HG03039 (cell line): Measurements from ENCODE around the gene OR2F1.
"Not testable (repeated sequence)": the region's sequence is repeated elsewhere in the genome, so short reads cannot be mapped to it uniquely, and the experiment has no call there.

ENCODE experiments used
- ATAC-seq: cut with Tn5 transposase; IDR thresholded peaks from one replicate; pipeline ENCODE4 v1.9.1; 2021; ENCODE audit warnings: mild to moderate bottlenecking, moderate library complexity; ENCODE audit not compliant: unreplicated experiment

Gene OR2F1

GRCh38 chr7:144006029-144006691 is 51.5 kb downstream of the OR2F1 start:
- ATAC-seq = no peak

GRCh38 chr7:144006692-144007042 is 52.0 kb downstream of the OR2F1 start:
- ATAC-seq = no peak

- ATAC-seq = no peak
These were observed 54.7 kb downstream of the OR2F1 start for GRCh38 chr7:144009361-144009760.

- ATAC-seq = not testable (repeated sequence)
These were observed 55.4 kb downstream of the OR2F1 start for GRCh38 chr7:144010061-144010460.

GRCh38 chr7:144010821-144011220 is 56.2 kb downstream of the OR2F1 start:
- ATAC-seq = not testable (repeated sequence)

- no peak for ATAC-seq
These were observed 57.0 kb downstream of the OR2F1 start for GRCh38 chr7:144011458-144012230.
